ENCODE data around the gene GPC2.
A peak's percentile ranks its signal among the peaks of the same experiment; 100 is the strongest.
"Not testable (repeated sequence)": the region's sequence is repeated elsewhere in the genome, so short reads cannot be mapped to it uniquely, and the experiment has no call there.

The GPC2 gene

GRCh38 chr7:100192281-100192862, 15.2 kb upstream of the GPC2 start:
- not testable (repeated sequence) for H3K4me1 ChIP-seq (ENCODE audit: insufficient read depth, low read length); H3K27me3 ChIP-seq (ENCODE audit: insufficient read depth, low read length); H3K4me3 ChIP-seq (ENCODE audit: low read length); H3K36me3 ChIP-seq (ENCODE audit: insufficient read depth, low read length); H2AFZ ChIP-seq (ENCODE audit: low read depth, low read length); H3K9me3 ChIP-seq (ENCODE audit: low read length)

GRCh38 chr7:100191775-100192174, 14.6 kb upstream of the GPC2 start:
- H3K9me3 ChIP-seq (ENCODE audit: low read length): no peaks in the 10 kb centered on the region
- no peaks in the 10 kb centered on the region for H3K36me3 ChIP-seq (ENCODE audit: insufficient read depth, low read length)
- peaks cover 6% of the 10 kb centered on the region for H3K4me1 ChIP-seq (ENCODE audit: insufficient read depth, low read length)
- no peak overlapping the region for H3K4me3 ChIP-seq (ENCODE audit: low read length)
- H2AFZ ChIP-seq (ENCODE audit: low read depth, low read length): no peak overlapping the region
- H3K27me3 ChIP-seq (ENCODE audit: insufficient read depth, low read length): no peaks in the 10 kb centered on the region

GRCh38 chr7:100190048-100190711, 13.0 kb upstream of the GPC2 start:
- Histone ChIP-seq H2AFZ (ENCODE audit: low read depth, low read length) (no peak overlapping the region), H3K4me1 (ENCODE audit: insufficient read depth, low read length) (peaks cover 6% of the 10 kb centered on the region), H3K36me3 (ENCODE audit: insufficient read depth, low read length) (no peaks in the 10 kb centered on the region), H3K4me3 (ENCODE audit: low read length) (no peak overlapping the region), H3K27me3 (ENCODE audit: insufficient read depth, low read length) (no peaks in the 10 kb centered on the region), H3K9me3 (ENCODE audit: low read length) (no peaks in the 10 kb centered on the region)

GRCh38 chr7:100189061-100189460, 11.9 kb upstream of the GPC2 start:
- H3K36me3 ChIP-seq (ENCODE audit: insufficient read depth, low read length): no peaks in the 10 kb centered on the region

GRCh38 chr7:100185726-100186125, 8.5 kb upstream of the GPC2 start:
- H3K4me3 ChIP-seq (ENCODE audit: low read length): no peak overlapping the region
- H3K4me1 ChIP-seq (ENCODE audit: insufficient read depth, low read length): peaks cover 6% of the 10 kb centered on the region
- H3K36me3 ChIP-seq (ENCODE audit: insufficient read depth, low read length): no peaks in the 10 kb centered on the region
- no peaks in the 10 kb centered on the region for H3K9me3 ChIP-seq (ENCODE audit: low read length)
- no peak overlapping the region for H2AFZ ChIP-seq (ENCODE audit: low read depth, low read length)
- no peaks in the 10 kb centered on the region for H3K27me3 ChIP-seq (ENCODE audit: insufficient read depth, low read length)

More at GRCh38 chr7:100189061-100189460, 11.9 kb upstream of the GPC2 start:
- H2AFZ ChIP-seq (ENCODE audit: low read depth, low read length): no peak overlapping the region
- no peak overlapping the region for H3K4me3 ChIP-seq (ENCODE audit: low read length)
- peaks cover 6% of the 10 kb centered on the region for H3K4me1 ChIP-seq (ENCODE audit: insufficient read depth, low read length)
- no peaks in the 10 kb centered on the region for H3K27me3 ChIP-seq (ENCODE audit: insufficient read depth, low read length)
- H3K9me3 ChIP-seq (ENCODE audit: low read length): no peaks in the 10 kb centered on the region

- not testable (repeated sequence) for H2AFZ ChIP-seq (ENCODE audit: low read depth, low read length); H3K27me3 ChIP-seq (ENCODE audit: insufficient read depth, low read length); H3K4me3 ChIP-seq (ENCODE audit: low read length); H3K9me3 ChIP-seq (ENCODE audit: low read length); H3K4me1 ChIP-seq (ENCODE audit: insufficient read depth, low read length); H3K36me3 ChIP-seq (ENCODE audit: insufficient read depth, low read length)
These were observed 5.9 kb upstream of the GPC2 start for GRCh38 chr7:100183090-100183489.

- not testable (repeated sequence) for H3K4me1 ChIP-seq (ENCODE audit: insufficient read depth, low read length); H3K27me3 ChIP-seq (ENCODE audit: insufficient read depth, low read length); H3K36me3 ChIP-seq (ENCODE audit: insufficient read depth, low read length); H3K9me3 ChIP-seq (ENCODE audit: low read length); H3K4me3 ChIP-seq (ENCODE audit: low read length); H2AFZ ChIP-seq (ENCODE audit: low read depth, low read length)
These were observed 5.4 kb upstream of the GPC2 start for GRCh38 chr7:100182616-100183015.

- not testable (repeated sequence) for H3K9me3 ChIP-seq (ENCODE audit: low read length); H2AFZ ChIP-seq (ENCODE audit: low read depth, low read length); H3K27me3 ChIP-seq (ENCODE audit: insufficient read depth, low read length); H3K4me3 ChIP-seq (ENCODE audit: low read length); H3K36me3 ChIP-seq (ENCODE audit: insufficient read depth, low read length)
- H3K4me1 ChIP-seq (ENCODE audit: insufficient read depth, low read length): peaks cover 13% of the 10 kb centered on the region
These were observed 2.9 kb upstream of the GPC2 start for GRCh38 chr7:100180084-100180483.

GRCh38 chr7:100176096-100177044, 811 bp downstream of the GPC2 start:
- Histone ChIP-seq H3K9me3 (ENCODE audit: low read length) (peaks cover 3% of the 10 kb centered on the region), H3K27me3 (ENCODE audit: insufficient read depth, low read length) (no peaks in the 10 kb centered on the region), H3K36me3 (ENCODE audit: insufficient read depth, low read length) (peaks cover 29% of the 10 kb centered on the region), H3K4me3 (ENCODE audit: low read length) (peak overlapping the region; percentile 99), H3K4me1 (ENCODE audit: insufficient read depth, low read length) (peaks cover 13% of the 10 kb centered on the region), H2AFZ (ENCODE audit: low read depth, low read length) (peak overlapping the region; percentile 54)

- Histone ChIP-seq H3K27me3 (ENCODE audit: insufficient read depth, low read length) (no peaks in the 10 kb centered on the region), H3K4me3 (ENCODE audit: low read length) (no peak overlapping the region), H3K36me3 (ENCODE audit: insufficient read depth, low read length) (peaks cover 33% of the 10 kb centered on the region), H2AFZ (ENCODE audit: low read depth, low read length) (no peak overlapping the region), H3K4me1 (ENCODE audit: insufficient read depth, low read length) (peaks cover 13% of the 10 kb centered on the region), H3K9me3 (ENCODE audit: low read length) (peaks cover 2% of the 10 kb centered on the region)
These were observed 1.8 kb downstream of the GPC2 start for GRCh38 chr7:100175296-100175935.

- Histone ChIP-seq H2AFZ (ENCODE audit: low read depth, low read length) (no peak overlapping the region), H3K9me3 (ENCODE audit: low read length) (no peaks in the 10 kb centered on the region), H3K4me1 (ENCODE audit: insufficient read depth, low read length) (peaks cover 14% of the 10 kb centered on the region), H3K36me3 (ENCODE audit: insufficient read depth, low read length) (peaks cover 39% of the 10 kb centered on the region), H3K27me3 (ENCODE audit: insufficient read depth, low read length) (no peaks in the 10 kb centered on the region), H3K4me3 (ENCODE audit: low read length) (no peak overlapping the region)
These were observed 2.6 kb downstream of the GPC2 start for GRCh38 chr7:100174582-100174981.

- Histone ChIP-seq H3K9me3 (ENCODE audit: low read length) (no peaks in the 10 kb centered on the region), H2AFZ (ENCODE audit: low read depth, low read length) (no peak overlapping the region), H3K4me1 (ENCODE audit: insufficient read depth, low read length) (peaks cover 15% of the 10 kb centered on the region), H3K4me3 (ENCODE audit: low read length) (no peak overlapping the region), H3K27me3 (ENCODE audit: insufficient read depth, low read length) (no peaks in the 10 kb centered on the region), H3K36me3 (ENCODE audit: insufficient read depth, low read length) (peaks cover 42% of the 10 kb centered on the region)
These were observed 3.2 kb downstream of the GPC2 start for GRCh38 chr7:100173806-100174495.
